ENCODE results near the gene GCFC2.

Gene GCFC2

DNA sequence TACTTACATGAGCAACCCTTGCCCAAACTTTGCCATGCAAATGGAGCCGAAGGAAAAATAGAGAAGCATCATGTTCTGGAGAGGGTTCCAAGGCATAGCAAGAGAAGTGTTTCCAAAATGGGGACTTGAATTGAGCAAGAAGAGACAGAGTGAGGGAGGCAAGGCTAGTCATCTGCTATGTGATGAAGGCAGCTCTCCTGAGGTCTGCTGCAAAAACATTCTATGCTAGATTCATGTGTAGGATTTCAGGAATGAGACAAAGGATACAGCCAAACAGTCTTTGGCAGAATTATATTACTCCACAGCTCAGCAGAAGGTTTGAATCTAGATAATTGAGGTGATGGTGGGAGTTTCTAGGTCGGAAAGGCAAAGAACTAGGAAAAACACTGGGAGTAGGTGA is 88.2 kb downstream of the GCFC2 start:
- CTCF ChIA-PET, result no interaction called here
- 82% methylated on average over 2 of the region's 2 CpGs for WGBS (ENCODE audit: insufficient coverage)
- POLR2A ChIA-PET, result no interaction called here
- Histone ChIP-seq H3K27me3 (replicated peaks in 2 of 5; ENCODE audit: control insufficient read depth in 4 of 5, insufficient read depth in 5 of 5, low read length in 4 of 5) (peaks cover 0 to 4% (median 1%) of the 10 kb centered on the region in 5 experiments), H3K9me3 (ENCODE audit: control extremely low read depth in 1 of 5, control insufficient read depth in 4 of 5, insufficient read depth in 2 of 5, low read depth in 1 of 5, low read length in 4 of 5) (no peaks in the 10 kb centered on the region), H3K4me3 (ENCODE audit: control insufficient read depth in 1 of 7, extremely low read depth in 1 of 7, insufficient read depth in 4 of 7, low read depth in 2 of 7, low read length in 6 of 7) (no peak overlapping the region), H3K27ac (ENCODE audit: insufficient read depth in 1 of 2, low read depth in 1 of 2, low read length in 2 of 2, poor library complexity in 1 of 2, severe bottlenecking in 2 of 2) (no peak overlapping the region), H3K4me1 (ENCODE audit: control extremely low read depth in 1 of 4, control insufficient read depth in 4 of 4, insufficient read depth in 4 of 4, low read length in 3 of 4) (peaks cover 0 to 3% (median 0%) of the 10 kb centered on the region in 4 experiments), H3K36me3 (ENCODE audit: control insufficient read depth in 4 of 4, insufficient read depth in 4 of 4, low read length in 3 of 4) (no peaks in the 10 kb centered on the region)
- no peak for DNase-seq

DNA sequence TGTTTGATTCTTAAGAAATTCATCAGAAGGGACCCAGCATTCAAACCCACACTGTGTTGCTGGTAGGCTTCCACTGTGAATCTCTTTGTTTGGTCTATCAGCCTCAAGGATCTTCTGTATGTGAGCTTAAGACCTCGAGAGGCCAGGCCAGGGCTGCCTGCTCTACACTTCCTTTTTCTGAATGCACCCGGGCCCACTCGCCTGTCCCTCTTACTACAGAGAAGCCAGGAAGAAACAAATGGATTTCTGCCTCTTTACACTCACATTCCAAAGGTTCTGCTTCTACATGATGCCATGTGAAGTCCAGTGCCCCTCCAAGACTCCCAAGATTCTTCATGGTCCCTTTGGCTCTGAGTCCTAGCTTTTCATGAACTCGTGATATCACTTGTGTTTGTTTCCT is 89.5 kb downstream of the GCFC2 start:
- no peak overlapping the region for H3K4me3 ChIP-seq (ENCODE audit: control insufficient read depth in 1 of 7, extremely low read depth in 1 of 7, insufficient read depth in 4 of 7, low read depth in 2 of 7, low read length in 6 of 7)
- POLR2A ChIA-PET, result no interaction called here
- WGBS (ENCODE audit: insufficient coverage), result 40% methylated on average over 3 of the region's 4 CpGs
- CTCF ChIA-PET, result interaction anchor here (3.3 kb wide), 1 partner anchor 12 kb away, joined by 10 read pairs; no protein-coding TSS in a partner anchor
- H3K27me3 ChIP-seq (replicated peaks in 2 of 5; ENCODE audit: control insufficient read depth in 4 of 5, insufficient read depth in 5 of 5, low read length in 4 of 5), result peaks cover 0 to 4% (median 1%) of the 10 kb centered on the region in 5 experiments
- H3K9me3 ChIP-seq (ENCODE audit: control extremely low read depth in 1 of 5, control insufficient read depth in 4 of 5, insufficient read depth in 2 of 5, low read depth in 1 of 5, low read length in 4 of 5), result peaks cover 0 to 2% (median 0%) of the 10 kb centered on the region in 5 experiments
- no peaks in the 10 kb centered on the region for H3K36me3 ChIP-seq (ENCODE audit: control insufficient read depth in 4 of 4, insufficient read depth in 4 of 4, low read length in 3 of 4)
- DNase-seq, result no peak
- H3K4me1 ChIP-seq (ENCODE audit: control extremely low read depth in 1 of 4, control insufficient read depth in 4 of 4, insufficient read depth in 4 of 4, low read length in 3 of 4), result peaks cover 0 to 3% (median 0%) of the 10 kb centered on the region in 4 experiments
- H3K27ac ChIP-seq (ENCODE audit: insufficient read depth in 1 of 2, low read depth in 1 of 2, low read length in 2 of 2, poor library complexity in 1 of 2, severe bottlenecking in 2 of 2), result no peak overlapping the region

- CTCF ChIA-PET, result interaction anchor here (3.3 kb wide), 1 partner anchor 11 kb away, joined by 10 read pairs; no protein-coding TSS in a partner anchor
- Histone ChIP-seq H3K4me1 (ENCODE audit: control extremely low read depth in 1 of 4, control insufficient read depth in 4 of 4, insufficient read depth in 4 of 4, low read length in 3 of 4) (peaks cover 0 to 2% (median 0%) of the 10 kb centered on the region in 4 experiments), H3K27me3 (replicated peaks in 2 of 5; ENCODE audit: control insufficient read depth in 4 of 5, insufficient read depth in 5 of 5, low read length in 4 of 5) (peaks cover 0 to 4% (median 1%) of the 10 kb centered on the region in 5 experiments), H3K9me3 (ENCODE audit: control extremely low read depth in 1 of 5, control insufficient read depth in 4 of 5, insufficient read depth in 2 of 5, low read depth in 1 of 5, low read length in 4 of 5) (peaks cover 0 to 2% (median 0%) of the 10 kb centered on the region in 5 experiments), H3K27ac (ENCODE audit: insufficient read depth in 1 of 2, low read depth in 1 of 2, low read length in 2 of 2, poor library complexity in 1 of 2, severe bottlenecking in 2 of 2) (no peak overlapping the region), H3K36me3 (ENCODE audit: control insufficient read depth in 4 of 4, insufficient read depth in 4 of 4, low read length in 3 of 4) (no peaks in the 10 kb centered on the region), H3K4me3 (ENCODE audit: control insufficient read depth in 1 of 7, extremely low read depth in 1 of 7, insufficient read depth in 4 of 7, low read depth in 2 of 7, low read length in 6 of 7) (no peak overlapping the region)
- no peak for DNase-seq
- POLR2A ChIA-PET, result no interaction called here
- WGBS (ENCODE audit: insufficient coverage), result 100% methylated on average over 1 of the region's 4 CpGs
Observed at GRCh38 chr2:75619956-75620740, 90.6 kb downstream of the GCFC2 start.

DNA sequence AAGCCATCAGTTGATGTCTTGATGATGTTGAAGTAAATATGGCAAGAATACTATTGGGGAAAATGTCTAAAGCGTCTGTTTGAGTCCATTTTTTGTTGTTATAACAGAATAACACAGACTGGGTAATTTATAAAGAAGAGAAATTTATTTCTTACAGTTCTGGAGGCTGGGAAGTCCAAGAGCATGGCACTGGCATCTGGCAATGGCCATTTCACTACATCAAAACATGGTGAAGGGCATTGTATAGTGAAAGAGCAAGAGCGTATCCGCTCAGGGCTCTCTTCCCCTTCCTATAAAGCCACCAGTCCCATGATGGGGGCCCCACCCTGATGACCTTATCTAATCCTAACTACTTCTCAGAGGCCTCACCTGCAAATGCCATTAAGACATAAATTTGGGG is 93.8 kb downstream of the GCFC2 start:
- Histone ChIP-seq H3K9me3 (ENCODE audit: control extremely low read depth in 1 of 5, control insufficient read depth in 4 of 5, insufficient read depth in 2 of 5, low read depth in 1 of 5, low read length in 4 of 5) (peaks cover 0 to 2% (median 0%) of the 10 kb centered on the region in 5 experiments), H3K4me1 (ENCODE audit: control extremely low read depth in 1 of 4, control insufficient read depth in 4 of 4, insufficient read depth in 4 of 4, low read length in 3 of 4) (no peaks in the 10 kb centered on the region), H3K4me3 (ENCODE audit: control insufficient read depth in 1 of 7, extremely low read depth in 1 of 7, insufficient read depth in 4 of 7, low read depth in 2 of 7, low read length in 6 of 7) (no peak overlapping the region), H3K27ac (ENCODE audit: insufficient read depth in 1 of 2, low read depth in 1 of 2, low read length in 2 of 2, poor library complexity in 1 of 2, severe bottlenecking in 2 of 2) (no peak overlapping the region), H3K36me3 (ENCODE audit: control insufficient read depth in 4 of 4, insufficient read depth in 4 of 4, low read length in 3 of 4) (no peaks in the 10 kb centered on the region), H3K27me3 (replicated peaks in 2 of 5; ENCODE audit: control insufficient read depth in 4 of 5, insufficient read depth in 5 of 5, low read length in 4 of 5) (peaks cover 0 to 4% (median 2%) of the 10 kb centered on the region in 5 experiments)
- 100% methylated on average over 2 of the region's 3 CpGs for WGBS (ENCODE audit: insufficient coverage)
- ChIA-PET POLR2A (no interaction called here), CTCF (interaction anchor here (1.4 kb wide), 1 partner anchor 10 kb away, joined by 4 read pairs; no protein-coding TSS in a partner anchor)
- no peak for DNase-seq

GRCh38 chr2:75616406-75616805 is 94.3 kb downstream of the GCFC2 start:
- Histone ChIP-seq H3K27me3 (replicated peaks in 2 of 5; ENCODE audit: control insufficient read depth in 4 of 5, insufficient read depth in 5 of 5, low read length in 4 of 5) (peaks cover 0 to 4% (median 2%) of the 10 kb centered on the region in 5 experiments), H3K9me3 (ENCODE audit: control extremely low read depth in 1 of 5, control insufficient read depth in 4 of 5, insufficient read depth in 2 of 5, low read depth in 1 of 5, low read length in 4 of 5) (peaks cover 0 to 2% (median 0%) of the 10 kb centered on the region in 5 experiments), H3K36me3 (ENCODE audit: control insufficient read depth in 4 of 4, insufficient read depth in 4 of 4, low read length in 3 of 4) (no peaks in the 10 kb centered on the region), H3K4me3 (ENCODE audit: control insufficient read depth in 1 of 7, extremely low read depth in 1 of 7, insufficient read depth in 4 of 7, low read depth in 2 of 7, low read length in 6 of 7) (no peak overlapping the region), H3K4me1 (ENCODE audit: control extremely low read depth in 1 of 4, control insufficient read depth in 4 of 4, insufficient read depth in 4 of 4, low read length in 3 of 4) (no peaks in the 10 kb centered on the region), H3K27ac (ENCODE audit: insufficient read depth in 1 of 2, low read depth in 1 of 2, low read length in 2 of 2, poor library complexity in 1 of 2, severe bottlenecking in 2 of 2) (no peak overlapping the region)
- WGBS (ENCODE audit: insufficient coverage), result no CpG with 5 or more reads among the region's 4 CpGs
- DNase-seq, result no peak
- POLR2A ChIA-PET, result no interaction called here
- CTCF ChIA-PET, result interaction anchor here (1.4 kb wide), 1 partner anchor 10 kb away, joined by 4 read pairs; no protein-coding TSS in a partner anchor

GRCh38 chr2:75614162-75614651 is 96.5 kb downstream of the GCFC2 start:
- POLR2A ChIA-PET, result no interaction called here
- peaks cover 0 to 2% (median 0%) of the 10 kb centered on the region in 5 experiments for H3K9me3 ChIP-seq (ENCODE audit: control extremely low read depth in 1 of 5, control insufficient read depth in 4 of 5, insufficient read depth in 2 of 5, low read depth in 1 of 5, low read length in 4 of 5)
- H3K4me1 ChIP-seq (ENCODE audit: control extremely low read depth in 1 of 4, control insufficient read depth in 4 of 4, insufficient read depth in 4 of 4, low read length in 3 of 4), result no peaks in the 10 kb centered on the region
- H3K27ac ChIP-seq (ENCODE audit: insufficient read depth in 1 of 2, low read depth in 1 of 2, low read length in 2 of 2, poor library complexity in 1 of 2, severe bottlenecking in 2 of 2), result no peak overlapping the region
- CTCF ChIA-PET, result interaction anchor here (1.4 kb wide), 1 partner anchor 8 kb away, joined by 4 read pairs; no protein-coding TSS in a partner anchor
- no peak overlapping the region for H3K4me3 ChIP-seq (ENCODE audit: control insufficient read depth in 1 of 7, extremely low read depth in 1 of 7, insufficient read depth in 4 of 7, low read depth in 2 of 7, low read length in 6 of 7)
- DNase-seq, result no peak
- WGBS (ENCODE audit: insufficient coverage), result 100% methylated on average over 4 of the region's 5 CpGs
- H3K36me3 ChIP-seq (ENCODE audit: control insufficient read depth in 4 of 4, insufficient read depth in 4 of 4, low read length in 3 of 4), result no peaks in the 10 kb centered on the region
- peaks cover 0 to 16% (median 7%) of the 10 kb centered on the region in 5 experiments for H3K27me3 ChIP-seq (replicated peaks in 2 of 5; ENCODE audit: control insufficient read depth in 4 of 5, insufficient read depth in 5 of 5, low read length in 4 of 5)

- Histone ChIP-seq H3K4me1 (ENCODE audit: control extremely low read depth in 1 of 4, control insufficient read depth in 4 of 4, insufficient read depth in 4 of 4, low read length in 3 of 4) (peaks cover 0 to 3% (median 2%) of the 10 kb centered on the region in 4 experiments), H3K36me3 (ENCODE audit: control insufficient read depth in 4 of 4, insufficient read depth in 4 of 4, low read length in 3 of 4) (no peaks in the 10 kb centered on the region), H3K4me3 (ENCODE audit: control insufficient read depth in 1 of 7, extremely low read depth in 1 of 7, insufficient read depth in 4 of 7, low read depth in 2 of 7, low read length in 6 of 7) (no peak overlapping the region), H3K27ac (ENCODE audit: insufficient read depth in 1 of 2, low read depth in 1 of 2, low read length in 2 of 2, poor library complexity in 1 of 2, severe bottlenecking in 2 of 2) (no peak overlapping the region), H3K27me3 (replicated peaks in 2 of 5; ENCODE audit: control insufficient read depth in 4 of 5, insufficient read depth in 5 of 5, low read length in 4 of 5) (peaks cover 0 to 28% (median 17%) of the 10 kb centered on the region in 5 experiments), H3K9me3 (ENCODE audit: control extremely low read depth in 1 of 5, control insufficient read depth in 4 of 5, insufficient read depth in 2 of 5, low read depth in 1 of 5, low read length in 4 of 5) (peaks cover 0 to 2% (median 0%) of the 10 kb centered on the region in 5 experiments)
- no peak for DNase-seq
- POLR2A ChIA-PET, result no interaction called here
- CTCF ChIA-PET, result interaction anchor here (1.5 to 2.0 kb wide), 2 partner anchors 15 to 16 kb away, joined by 5 to 6 read pairs; no protein-coding TSS in a partner anchor
- WGBS (ENCODE audit: insufficient coverage), result 100% methylated on average over 1 of the region's 5 CpGs
Observed at GRCh38 chr2:75612862-75613243, 97.9 kb downstream of the GCFC2 start.
